Fibroblast of skin of right quadriceps (primary cell): ENCODE results near the gene PHACTR1.
"Not testable (repeated sequence)": the region's sequence is repeated elsewhere in the genome, so short reads cannot be mapped to it uniquely, and the experiment has no call there.

Experiments used
- DNase-seq: peaks from one replicate; pipeline ENCODE4 v3.0.0-alpha.2; 2013

The PHACTR1 gene

DNA sequence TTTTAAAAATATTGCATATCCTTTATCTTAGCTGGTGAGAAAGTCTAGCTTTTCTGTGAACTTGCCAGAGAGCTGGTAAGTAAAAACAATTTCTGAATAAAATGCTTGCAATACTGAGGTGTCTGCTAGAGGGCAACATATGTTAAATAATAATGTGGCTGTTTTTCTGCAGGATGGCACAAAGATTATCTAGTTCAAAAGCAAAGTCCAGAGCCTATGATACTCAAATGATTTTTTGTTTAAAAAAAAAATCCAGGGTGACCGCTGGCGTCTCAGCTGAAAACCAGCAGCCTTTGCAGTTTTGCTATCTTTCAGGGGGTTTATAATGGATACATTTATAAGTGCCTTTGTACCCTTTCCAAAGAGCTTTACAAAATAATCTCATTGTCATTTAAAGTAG, 194.9 kb downstream of the PHACTR1 start:
- peak; percentile 34 for DNase-seq

GRCh38 chr6:12913201-12913600, 196.6 kb downstream of the PHACTR1 start:
- no peak for DNase-seq

DNA sequence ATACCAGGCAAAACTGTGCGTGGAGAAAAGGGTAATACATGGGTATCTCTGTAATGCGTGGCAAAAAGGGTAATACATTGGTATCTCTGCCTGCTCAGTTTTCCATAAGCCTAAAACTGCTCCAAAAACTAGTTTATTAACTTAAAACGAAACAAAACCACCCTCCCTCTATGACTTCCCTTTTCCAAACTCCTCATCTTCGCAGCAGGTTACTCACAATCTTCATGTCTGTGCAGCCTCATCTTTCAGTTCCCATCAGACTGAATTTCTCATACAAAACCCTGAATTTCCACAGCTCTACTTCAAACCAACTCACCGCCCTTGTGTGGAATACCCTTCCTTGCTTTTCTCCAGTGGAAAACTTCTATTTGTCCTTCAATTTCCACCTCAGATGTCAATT, 199.4 kb downstream of the PHACTR1 start:
- no peak for DNase-seq

DNA sequence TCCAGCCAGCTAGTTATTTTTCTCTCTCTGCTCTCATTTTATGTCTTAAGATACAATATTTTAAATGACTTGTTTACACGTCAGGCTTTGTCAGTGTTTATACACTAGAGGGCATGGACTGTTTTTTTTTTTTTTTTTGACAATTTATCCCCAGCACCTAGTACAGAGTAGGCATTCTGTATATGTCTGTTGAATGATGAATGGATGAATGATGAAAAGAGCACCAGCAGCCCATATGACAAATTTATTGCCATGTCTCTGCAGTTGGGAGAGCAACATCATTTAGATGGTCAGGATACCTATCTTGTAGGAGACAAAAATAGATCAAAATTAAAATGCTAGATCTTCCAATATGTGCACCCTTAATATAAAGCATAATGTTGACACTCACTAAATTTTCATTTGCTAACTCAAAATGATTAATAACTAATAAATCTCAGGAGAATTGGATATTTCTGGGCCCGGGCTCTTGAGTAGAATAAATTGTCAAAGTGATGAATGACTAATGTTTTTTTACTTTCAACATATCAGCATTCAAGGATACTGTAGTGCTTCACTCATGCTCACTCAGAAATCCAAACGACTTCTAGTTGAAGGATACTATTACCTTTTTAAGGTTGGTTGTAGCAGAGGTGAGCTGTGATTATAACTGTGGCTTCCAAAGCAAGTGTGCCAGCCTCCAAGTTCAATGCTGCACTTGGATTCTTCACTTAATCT, 200.0 kb downstream of the PHACTR1 start:
- no peak for DNase-seq

- no peak for DNase-seq
These were observed 204.9 kb downstream of the PHACTR1 start for GRCh38 chr6:12921467-12921866.

DNA sequence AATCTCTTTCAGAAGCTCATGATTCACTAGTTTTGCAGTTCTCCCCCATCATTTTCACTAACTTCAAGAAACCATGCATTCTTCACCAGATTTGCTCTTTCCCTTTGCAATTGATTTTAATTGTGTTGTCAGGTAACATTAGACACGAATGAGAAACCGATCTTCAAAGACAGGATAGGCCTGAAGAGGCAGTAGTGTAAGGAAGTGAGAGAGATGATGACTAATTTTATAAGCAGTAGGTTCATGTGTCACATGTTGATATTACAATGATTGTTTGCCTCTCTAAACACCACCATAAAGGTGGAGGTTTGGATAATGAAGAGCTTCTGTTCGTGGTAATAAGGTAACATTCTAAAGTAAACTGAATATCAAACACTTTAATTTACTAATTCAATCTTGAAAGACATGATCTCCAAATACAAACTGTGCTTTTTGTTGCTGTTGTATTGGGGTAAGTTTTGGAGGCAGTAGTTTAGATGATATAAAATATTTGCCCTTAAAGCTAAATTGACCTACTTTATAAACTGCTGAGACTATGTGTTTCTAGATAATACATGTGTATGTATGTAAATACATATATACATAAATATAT, 207.2 kb downstream of the PHACTR1 start:
- no peak for DNase-seq

DNA sequence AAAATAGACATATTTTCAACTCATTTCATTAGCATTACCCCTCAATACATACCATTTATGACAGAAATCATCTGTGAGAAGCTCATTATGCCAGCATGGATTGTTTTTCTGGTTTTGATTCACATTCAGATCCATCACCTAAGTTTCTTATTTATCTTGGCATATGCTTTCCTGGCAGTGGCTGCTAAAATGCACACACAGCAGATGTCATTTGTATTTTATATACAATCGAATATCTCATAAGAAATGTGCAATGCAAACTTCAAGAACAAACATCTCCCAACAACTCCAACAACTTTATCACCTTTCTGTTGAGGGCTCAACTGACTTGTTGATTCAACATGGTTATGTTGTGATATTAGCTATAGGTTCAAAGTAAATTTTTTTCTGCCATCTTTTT, 208.3 kb downstream of the PHACTR1 start:
- DNase-seq = no peak

DNA sequence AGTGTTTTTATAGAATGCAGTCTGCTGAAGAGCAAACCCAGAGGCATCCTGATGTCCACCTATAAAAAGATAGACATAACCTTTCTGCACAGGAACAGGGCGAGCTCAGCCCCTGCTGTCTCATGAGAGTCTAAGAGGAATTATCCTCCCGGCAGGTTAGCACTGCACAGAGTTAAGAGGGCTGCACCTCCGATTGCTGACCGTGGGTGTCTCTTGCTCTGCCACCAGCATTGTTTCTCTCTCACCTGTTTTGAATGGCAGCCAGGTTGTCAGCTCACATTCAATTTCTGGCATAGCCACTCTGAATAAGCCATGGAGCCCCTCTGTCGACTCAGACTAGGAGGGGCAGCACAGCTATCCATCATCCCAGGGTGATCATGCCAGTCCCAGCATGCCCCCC, 211.2 kb downstream of the PHACTR1 start:
- no peak for DNase-seq

- no peak for DNase-seq
These were observed 213.1 kb downstream of the PHACTR1 start for GRCh38 chr6:12929678-12930077.

DNA sequence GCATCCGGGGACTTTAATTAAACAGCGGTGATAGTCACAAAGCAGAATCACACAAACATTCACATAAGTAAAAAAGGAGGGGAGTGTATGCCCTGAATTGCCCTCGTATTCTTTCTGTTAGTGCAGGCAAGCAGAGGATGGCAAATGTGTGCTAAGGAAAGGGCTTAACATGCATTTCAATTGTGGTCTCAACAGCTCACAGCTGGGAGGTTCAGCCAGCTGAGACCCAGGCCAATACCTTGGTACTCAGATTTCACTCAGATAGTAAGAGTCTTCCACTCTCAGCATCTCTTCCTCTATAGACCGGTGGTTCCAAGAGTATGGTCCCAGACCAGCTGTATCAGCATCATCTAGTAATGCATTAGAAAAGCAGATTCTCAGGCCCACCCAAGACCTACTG, 215.1 kb downstream of the PHACTR1 start:
- DNase-seq = no peak

DNA sequence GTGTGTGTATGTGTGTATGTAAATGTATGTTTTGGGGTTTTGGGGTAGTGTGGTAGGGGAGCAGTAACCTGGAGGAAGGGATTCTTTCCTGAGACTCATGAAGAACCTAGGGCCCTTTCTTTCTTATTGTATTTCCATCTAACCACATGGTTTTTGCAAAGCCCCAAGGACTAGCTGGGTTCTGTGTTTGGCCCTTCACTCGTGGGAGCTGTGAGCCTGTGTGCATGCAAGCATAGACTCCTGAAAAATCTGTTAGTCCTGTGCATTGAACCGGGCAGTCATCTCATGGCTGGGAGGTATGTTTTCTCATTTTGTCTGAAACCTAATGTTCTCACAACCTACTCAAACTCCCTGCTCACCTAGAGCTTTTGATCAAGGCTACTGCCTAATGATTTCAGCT, 219.1 kb downstream of the PHACTR1 start:
- no peak for DNase-seq

DNA sequence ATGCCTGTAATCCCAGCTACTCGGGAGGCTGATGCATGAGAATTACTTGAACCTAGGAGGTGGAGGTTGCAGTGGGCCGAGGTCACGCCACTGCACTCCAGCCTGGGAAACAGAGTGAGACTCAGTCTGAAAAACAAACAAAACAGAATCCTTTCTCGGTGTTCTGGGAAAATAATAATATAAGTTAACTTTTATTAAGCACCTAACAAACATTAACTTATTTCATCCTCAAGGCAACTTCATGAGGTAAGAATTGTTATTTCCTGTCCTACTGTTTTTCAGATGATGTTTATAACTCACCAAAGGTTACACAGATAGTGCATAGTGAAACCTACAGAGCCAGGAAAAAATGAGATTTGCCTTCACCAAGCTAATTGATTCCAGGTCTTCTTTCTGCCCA, 221.4 kb downstream of the PHACTR1 start:
- DNase-seq = no peak

- DNase-seq = no peak
These were observed 222.7 kb downstream of the PHACTR1 start for GRCh38 chr6:12939314-12939713.

DNA sequence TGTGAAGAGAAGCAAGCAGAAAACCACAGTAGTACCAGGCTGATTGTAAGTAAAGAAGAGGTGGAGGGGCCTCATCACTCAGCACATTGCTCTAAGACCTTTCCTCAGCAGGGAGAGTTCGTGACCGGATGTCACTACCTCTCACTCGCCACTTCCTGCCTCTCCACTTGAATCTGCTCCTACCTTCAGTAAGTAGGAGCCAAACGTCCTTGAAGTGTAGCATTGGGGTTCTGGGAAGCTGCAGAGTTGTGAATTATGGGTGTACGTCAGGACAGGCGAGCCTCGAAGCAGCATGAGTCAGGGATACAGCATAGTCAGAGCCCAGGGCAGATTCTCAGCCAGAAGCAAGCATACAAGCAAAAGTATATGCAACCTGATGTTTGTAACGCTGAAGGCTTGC, 224.9 kb downstream of the PHACTR1 start:
- DNase-seq = peak; percentile 41

- no peak for DNase-seq
These were observed 227.0 kb downstream of the PHACTR1 start for GRCh38 chr6:12943549-12943948.

- DNase-seq = no peak
These were observed 227.4 kb downstream of the PHACTR1 start for GRCh38 chr6:12944001-12944400.

GRCh38 chr6:12944528-12944927, 228.0 kb downstream of the PHACTR1 start:
- not testable (repeated sequence) for DNase-seq

DNA sequence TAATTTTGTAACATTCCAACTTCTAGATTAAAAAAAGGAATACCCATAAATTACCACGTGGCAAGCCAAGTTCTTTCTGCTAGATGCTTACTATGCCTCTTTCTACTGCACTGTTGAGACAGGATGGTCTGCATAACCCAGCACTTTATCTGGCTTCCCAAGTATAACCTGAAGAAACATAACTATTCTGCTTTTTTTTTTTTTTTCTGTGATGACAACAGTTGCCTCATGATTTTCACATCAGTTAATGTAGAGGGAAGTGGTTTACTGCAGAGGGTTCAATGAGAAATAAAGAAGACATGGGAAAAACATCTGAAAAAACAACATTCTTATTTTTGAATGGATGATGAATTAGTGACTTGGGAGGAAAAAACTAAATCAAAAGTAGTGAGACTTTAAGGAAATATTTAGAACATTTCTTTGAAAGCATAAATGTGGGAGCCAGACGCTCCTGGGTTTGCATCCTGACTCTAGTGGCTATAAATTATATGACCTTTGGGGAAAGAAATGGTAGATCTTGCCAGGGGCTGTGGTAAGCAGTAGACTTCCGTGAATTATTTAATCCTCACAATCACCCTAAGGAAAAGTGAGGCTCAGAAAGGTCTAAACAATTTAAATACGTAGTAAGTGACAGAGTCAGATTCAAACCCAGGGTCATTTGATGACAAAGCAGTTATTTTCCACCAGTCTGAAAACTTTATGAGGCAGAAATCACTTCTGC, 230.7 kb downstream of the PHACTR1 start:
- peak; percentile 80 for DNase-seq

DNA sequence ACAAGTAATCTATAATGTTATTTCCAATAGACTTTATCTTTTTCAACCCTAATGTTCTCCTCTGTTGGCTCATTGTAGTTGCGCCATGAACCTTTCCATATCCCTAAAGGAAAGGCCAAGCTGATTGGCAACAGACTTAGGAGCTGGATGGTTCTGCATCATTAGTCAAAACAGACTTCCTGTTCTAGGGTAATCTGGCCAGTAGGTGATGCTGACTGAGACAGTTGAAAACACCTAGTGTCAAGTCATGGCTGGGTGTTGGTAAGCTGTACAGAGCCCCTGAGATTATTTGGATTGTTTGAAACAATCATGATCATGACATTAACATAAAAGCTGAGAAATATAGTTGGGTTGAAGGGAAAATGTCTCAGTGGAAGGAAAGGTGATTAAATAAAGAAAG, 231.4 kb downstream of the PHACTR1 start:
- DNase-seq = no peak

DNA sequence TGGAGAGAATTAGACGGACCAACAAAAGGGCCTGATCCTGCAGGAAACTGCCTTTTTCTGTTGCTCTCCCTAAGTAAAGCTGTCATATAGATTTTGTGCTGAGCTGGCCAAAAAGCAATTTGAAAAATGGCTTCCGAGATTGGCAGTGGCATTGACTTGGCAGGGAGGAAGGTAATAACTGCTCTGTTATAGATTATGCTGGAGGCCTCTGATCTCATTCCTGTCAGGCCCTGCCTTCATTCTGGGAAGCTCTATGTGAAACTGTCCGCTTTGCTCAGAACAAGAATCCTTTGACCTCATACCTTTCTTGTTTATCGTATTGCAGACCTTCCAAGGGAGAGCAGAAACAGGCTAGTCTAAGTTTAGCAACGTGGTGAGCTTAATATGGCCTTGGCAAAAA, 234.4 kb downstream of the PHACTR1 start:
- no peak for DNase-seq

GRCh38 chr6:12951415-12951814, 234.8 kb downstream of the PHACTR1 start:
- no peak for DNase-seq

- no peak for DNase-seq
These were observed 235.8 kb downstream of the PHACTR1 start for GRCh38 chr6:12952318-12952717.

DNA sequence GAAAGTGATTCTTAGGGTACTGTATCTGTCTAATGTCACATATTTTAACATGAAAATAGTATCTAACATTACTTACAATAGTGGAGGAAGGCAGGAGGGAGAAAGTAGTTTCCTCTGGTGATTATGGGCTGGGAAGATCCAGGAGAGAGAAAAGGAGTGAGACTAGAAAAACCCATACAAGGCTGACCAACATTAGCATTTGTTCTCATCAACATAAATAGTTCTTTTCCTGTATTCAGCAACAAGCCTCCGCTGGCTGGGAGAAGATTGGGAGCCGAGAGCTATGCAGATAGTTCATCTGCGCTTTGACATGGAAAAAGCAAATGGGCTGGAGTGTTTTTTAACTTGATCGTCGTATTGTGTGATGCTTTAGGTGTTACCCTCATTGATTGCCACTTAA, 239.4 kb downstream of the PHACTR1 start:
- DNase-seq = no peak

DNA sequence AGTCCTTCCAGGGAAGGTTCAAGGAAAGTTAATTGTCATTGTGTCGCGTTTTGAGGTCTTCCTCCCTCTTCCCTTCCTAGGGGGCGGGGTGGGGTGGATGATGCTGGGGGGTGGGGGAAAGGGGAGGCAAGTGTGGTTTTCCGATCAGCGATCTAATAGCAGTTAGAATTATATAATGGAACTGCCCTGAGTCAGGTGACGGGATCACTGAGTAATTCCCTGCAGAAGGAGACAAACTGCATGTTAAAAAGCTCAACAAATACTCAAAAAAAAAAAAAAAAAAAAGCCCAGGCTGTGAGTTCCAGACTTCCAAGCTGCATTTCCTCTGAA, 240.4 kb downstream of the PHACTR1 start:
- no peak for DNase-seq
